ENCODE results near the gene HAL.

The HAL gene

GRCh38 chr12:95976416-95976832 is 19.7 kb downstream of the HAL start:
- no peaks in the 10 kb centered on the region for H3K27me3 ChIP-seq (ENCODE audit: low read depth, low read length)
- no peaks in the 10 kb centered on the region for H3K9me3 ChIP-seq (ENCODE audit: insufficient read depth, low read length)
- H3K79me2 ChIP-seq (ENCODE audit: low read length): no peaks in the 10 kb centered on the region
- no peaks in the 10 kb centered on the region for H3K4me1 ChIP-seq (ENCODE audit: low read length)
- no peak overlapping the region for H2AFZ ChIP-seq (ENCODE audit: low read depth, low read length)
- no peak overlapping the region for H3K27ac ChIP-seq (ENCODE audit: low read length)
- no peak overlapping the region for H3K4me3 ChIP-seq (ENCODE audit: low read length)
- H4K20me1 ChIP-seq (ENCODE audit: insufficient read depth, low read length): no peaks in the 10 kb centered on the region
- H3K4me2 ChIP-seq (ENCODE audit: low read length): no peak overlapping the region
- TF ChIP-seq EZH2phosphoT487 (IDR thresholded peaks at IDR 0.05; ENCODE audit: low read depth): no peak
- no peak for TF ChIP-seq CTCF (IDR thresholded peaks at IDR 0.05; ENCODE audit: low read depth, low read length)
- no peaks in the 10 kb centered on the region for H3K36me3 ChIP-seq (replicated peaks; ENCODE audit: low read depth, low read length)
- H3K9ac ChIP-seq (ENCODE audit: low read length): no peak overlapping the region

GRCh38 chr12:95975491-95975890 is 20.7 kb downstream of the HAL start:
- Histone ChIP-seq H4K20me1 (ENCODE audit: insufficient read depth, low read length) (no peaks in the 10 kb centered on the region), H3K27ac (ENCODE audit: low read length) (no peak overlapping the region)

DNA sequence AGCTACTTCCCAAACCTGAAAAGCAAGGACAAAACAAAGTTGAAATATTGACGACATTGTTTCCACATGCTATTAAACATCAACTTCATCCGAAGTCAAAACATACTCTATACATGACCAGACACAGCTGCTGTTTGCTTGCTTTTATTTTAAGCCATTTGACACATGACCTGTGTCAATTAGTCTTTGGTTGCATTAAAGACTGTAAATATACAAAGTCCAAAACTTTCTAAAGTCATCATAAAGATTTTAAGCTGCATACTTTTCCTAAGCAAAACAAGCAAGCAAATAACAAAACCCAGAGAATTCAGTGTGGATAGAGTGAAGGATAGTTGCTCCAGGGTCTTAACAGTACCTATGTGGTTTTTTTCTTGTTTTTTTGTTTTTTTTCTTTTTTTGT is 21.8 kb downstream of the HAL start:
- Histone ChIP-seq H3K9me3 (ENCODE audit: insufficient read depth, low read length) (no peaks in the 10 kb centered on the region), H3K27ac (ENCODE audit: low read length) (no peak overlapping the region), H3K36me3 (replicated peaks; ENCODE audit: low read depth, low read length) (no peaks in the 10 kb centered on the region), H3K9ac (ENCODE audit: low read length) (no peak overlapping the region), H3K4me2 (ENCODE audit: low read length) (no peak overlapping the region), H3K4me3 (ENCODE audit: low read length) (no peak overlapping the region), H3K27me3 (ENCODE audit: low read depth, low read length) (no peaks in the 10 kb centered on the region), H3K79me2 (ENCODE audit: low read length) (no peaks in the 10 kb centered on the region), H3K4me1 (ENCODE audit: low read length) (no peaks in the 10 kb centered on the region), H4K20me1 (ENCODE audit: insufficient read depth, low read length) (no peaks in the 10 kb centered on the region), H2AFZ (ENCODE audit: low read depth, low read length) (no peak overlapping the region)
- TF ChIP-seq EZH2phosphoT487 (IDR thresholded peaks at IDR 0.05; ENCODE audit: low read depth) (no peak), CTCF (IDR thresholded peaks at IDR 0.05; ENCODE audit: low read depth, low read length) (no peak)

More at GRCh38 chr12:95975491-95975890, 20.7 kb downstream of the HAL start:
- no peaks in the 10 kb centered on the region for H3K4me1 ChIP-seq (ENCODE audit: low read length)
- H3K27me3 ChIP-seq (ENCODE audit: low read depth, low read length): no peaks in the 10 kb centered on the region
- no peak overlapping the region for H3K4me3 ChIP-seq (ENCODE audit: low read length)
- H3K4me2 ChIP-seq (ENCODE audit: low read length): no peak overlapping the region
- H3K9me3 ChIP-seq (ENCODE audit: insufficient read depth, low read length): no peaks in the 10 kb centered on the region
- H2AFZ ChIP-seq (ENCODE audit: low read depth, low read length): no peak overlapping the region
- TF ChIP-seq EZH2phosphoT487 (IDR thresholded peaks at IDR 0.05; ENCODE audit: low read depth): no peak
- no peak for TF ChIP-seq CTCF (IDR thresholded peaks at IDR 0.05; ENCODE audit: low read depth, low read length)
- H3K79me2 ChIP-seq (ENCODE audit: low read length): no peaks in the 10 kb centered on the region
- H3K36me3 ChIP-seq (replicated peaks; ENCODE audit: low read depth, low read length): no peaks in the 10 kb centered on the region
- no peak overlapping the region for H3K9ac ChIP-seq (ENCODE audit: low read length)

DNA sequence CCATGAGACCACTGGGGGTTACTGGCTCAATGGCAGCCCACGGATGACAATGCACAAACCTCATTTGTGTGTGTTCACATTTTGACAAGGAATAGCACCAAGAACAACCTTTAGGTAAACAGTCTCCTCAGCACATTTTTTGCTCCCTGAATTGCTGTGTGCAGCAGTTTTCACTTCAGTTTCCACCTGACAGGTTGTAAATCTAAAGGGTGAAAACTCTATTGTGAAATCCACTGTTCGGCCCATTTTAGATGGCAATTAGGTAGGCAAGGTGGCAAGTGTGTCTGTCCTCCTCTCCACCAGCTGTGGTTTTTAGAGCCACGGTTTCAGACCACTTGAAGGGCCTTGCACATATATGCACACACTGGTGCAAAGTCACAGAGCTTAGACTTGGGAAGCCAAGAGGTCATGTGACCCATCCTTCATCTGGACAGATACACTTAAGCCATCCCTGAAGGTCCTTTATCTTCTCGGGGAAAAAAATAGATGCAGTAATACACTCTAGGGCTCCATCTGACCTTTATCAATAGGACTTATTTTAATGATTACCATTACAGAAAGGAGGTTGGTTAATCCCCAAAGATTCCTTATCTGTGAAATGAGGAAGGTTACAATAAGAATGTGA is 23.2 kb downstream of the HAL start:
- Histone ChIP-seq H4K20me1 (ENCODE audit: insufficient read depth, low read length) (no peaks in the 10 kb centered on the region), H3K4me2 (ENCODE audit: low read length) (no peak overlapping the region), H3K4me3 (ENCODE audit: low read length) (no peak overlapping the region), H3K79me2 (ENCODE audit: low read length) (no peaks in the 10 kb centered on the region), H3K9me3 (ENCODE audit: insufficient read depth, low read length) (no peaks in the 10 kb centered on the region), H3K4me1 (ENCODE audit: low read length) (no peaks in the 10 kb centered on the region), H3K36me3 (replicated peaks; ENCODE audit: low read depth, low read length) (no peaks in the 10 kb centered on the region), H3K9ac (ENCODE audit: low read length) (no peak overlapping the region), H3K27me3 (ENCODE audit: low read depth, low read length) (no peaks in the 10 kb centered on the region), H3K27ac (ENCODE audit: low read length) (no peak overlapping the region), H2AFZ (ENCODE audit: low read depth, low read length) (no peak overlapping the region)
- TF ChIP-seq CTCF (IDR thresholded peaks at IDR 0.05; ENCODE audit: low read depth, low read length) (no peak), EZH2phosphoT487 (IDR thresholded peaks at IDR 0.05; ENCODE audit: low read depth) (no peak)

All from OCI-LY3 (cell line).